ENCODE results near the gene CLCF1.

The CLCF1 gene

GRCh38 chr11:67390947-67391303, 17.5 kb upstream of the CLCF1 start:
- H3K4me1 ChIP-seq (ENCODE audit: control insufficient read depth, insufficient read depth, low read length) = peaks cover 6% of the 10 kb centered on the region
- H3K9me3 ChIP-seq (ENCODE audit: control insufficient read depth, low read length) = no peaks in the 10 kb centered on the region
- H3K27me3 ChIP-seq (replicated peaks; ENCODE audit: control insufficient read depth, insufficient read depth, low read length) = no peaks in the 10 kb centered on the region
- no peaks in the 10 kb centered on the region for H3K36me3 ChIP-seq (ENCODE audit: control insufficient read depth, insufficient read depth, low read length, severe bottlenecking)
- H3K9ac ChIP-seq (ENCODE audit: low read length) = peak overlapping the region; percentile 90
- peak overlapping the region; percentile 94 for H3K4me3 ChIP-seq (ENCODE audit: low read length)
- DNase-seq (ENCODE audit: low read depth) = no peak

- Histone ChIP-seq H3K27me3 (replicated peaks; ENCODE audit: control insufficient read depth, insufficient read depth, low read length) (no peaks in the 10 kb centered on the region), H3K4me1 (ENCODE audit: control insufficient read depth, insufficient read depth, low read length) (peaks cover 15% of the 10 kb centered on the region), H3K9me3 (ENCODE audit: control insufficient read depth, low read length) (no peaks in the 10 kb centered on the region), H3K4me3 (ENCODE audit: low read length) (no peak overlapping the region), H3K36me3 (ENCODE audit: control insufficient read depth, insufficient read depth, low read length, severe bottlenecking) (no peaks in the 10 kb centered on the region), H3K9ac (ENCODE audit: low read length) (no peak overlapping the region)
- peak; percentile 59 for DNase-seq (ENCODE audit: low read depth)
Observed at GRCh38 chr11:67389477-67389876, 16.1 kb upstream of the CLCF1 start.

GRCh38 chr11:67387518-67387917, 14.1 kb upstream of the CLCF1 start:
- DNase-seq (ENCODE audit: low read depth) = no peak
- H3K9ac ChIP-seq (ENCODE audit: low read length) = no peak overlapping the region
- H3K4me3 ChIP-seq (ENCODE audit: low read length) = no peak overlapping the region
- no peaks in the 10 kb centered on the region for H3K9me3 ChIP-seq (ENCODE audit: control insufficient read depth, low read length)
- no peaks in the 10 kb centered on the region for H3K27me3 ChIP-seq (replicated peaks; ENCODE audit: control insufficient read depth, insufficient read depth, low read length)
- H3K36me3 ChIP-seq (ENCODE audit: control insufficient read depth, insufficient read depth, low read length, severe bottlenecking) = no peaks in the 10 kb centered on the region
- H3K4me1 ChIP-seq (ENCODE audit: control insufficient read depth, insufficient read depth, low read length) = peaks cover 14% of the 10 kb centered on the region

GRCh38 chr11:67387069-67387468, 13.7 kb upstream of the CLCF1 start:
- no peaks in the 10 kb centered on the region for H3K27me3 ChIP-seq (replicated peaks; ENCODE audit: control insufficient read depth, insufficient read depth, low read length)
- no peak overlapping the region for H3K4me3 ChIP-seq (ENCODE audit: low read length)
- H3K9me3 ChIP-seq (ENCODE audit: control insufficient read depth, low read length) = no peaks in the 10 kb centered on the region
- no peak for DNase-seq (ENCODE audit: low read depth)
- peaks cover 10% of the 10 kb centered on the region for H3K4me1 ChIP-seq (ENCODE audit: control insufficient read depth, insufficient read depth, low read length)
- no peaks in the 10 kb centered on the region for H3K36me3 ChIP-seq (ENCODE audit: control insufficient read depth, insufficient read depth, low read length, severe bottlenecking)
- no peak overlapping the region for H3K9ac ChIP-seq (ENCODE audit: low read length)

GRCh38 chr11:67384851-67385366, 11.5 kb upstream of the CLCF1 start:
- Histone ChIP-seq H3K4me1 (ENCODE audit: control insufficient read depth, insufficient read depth, low read length) (peaks cover 10% of the 10 kb centered on the region), H3K4me3 (ENCODE audit: low read length) (no peak overlapping the region), H3K27me3 (replicated peaks; ENCODE audit: control insufficient read depth, insufficient read depth, low read length) (no peaks in the 10 kb centered on the region), H3K9me3 (ENCODE audit: control insufficient read depth, low read length) (no peaks in the 10 kb centered on the region), H3K36me3 (ENCODE audit: control insufficient read depth, insufficient read depth, low read length, severe bottlenecking) (no peaks in the 10 kb centered on the region), H3K9ac (ENCODE audit: low read length) (no peak overlapping the region)
- peak; percentile 44 for DNase-seq (ENCODE audit: low read depth)

GRCh38 chr11:67382276-67383136, 9.1 kb upstream of the CLCF1 start:
- Histone ChIP-seq H3K27me3 (replicated peaks; ENCODE audit: control insufficient read depth, insufficient read depth, low read length) (no peaks in the 10 kb centered on the region), H3K4me3 (ENCODE audit: low read length) (no peak overlapping the region), H3K36me3 (ENCODE audit: control insufficient read depth, insufficient read depth, low read length, severe bottlenecking) (no peaks in the 10 kb centered on the region), H3K4me1 (ENCODE audit: control insufficient read depth, insufficient read depth, low read length) (peaks cover 23% of the 10 kb centered on the region), H3K9me3 (ENCODE audit: control insufficient read depth, low read length) (no peaks in the 10 kb centered on the region), H3K9ac (ENCODE audit: low read length) (peak overlapping the region; percentile 16)
- DNase-seq (ENCODE audit: low read depth) = peak; percentile 91

- Histone ChIP-seq H3K27me3 (replicated peaks; ENCODE audit: control insufficient read depth, insufficient read depth, low read length) (no peaks in the 10 kb centered on the region), H3K4me3 (ENCODE audit: low read length) (no peak overlapping the region)
- DNase-seq (ENCODE audit: low read depth) = no peak
Observed at GRCh38 chr11:67381244-67381972, 8.0 kb upstream of the CLCF1 start.

GRCh38 chr11:67379061-67380058, 6.0 kb upstream of the CLCF1 start:
- Histone ChIP-seq H3K9me3 (ENCODE audit: control insufficient read depth, low read length) (no peaks in the 10 kb centered on the region), H3K36me3 (ENCODE audit: control insufficient read depth, insufficient read depth, low read length, severe bottlenecking) (no peaks in the 10 kb centered on the region), H3K4me1 (ENCODE audit: control insufficient read depth, insufficient read depth, low read length) (peaks cover 21% of the 10 kb centered on the region), H3K4me3 (ENCODE audit: low read length) (no peak overlapping the region), H3K9ac (ENCODE audit: low read length) (peak overlapping the region; percentile 74), H3K27me3 (replicated peaks; ENCODE audit: control insufficient read depth, insufficient read depth, low read length) (no peaks in the 10 kb centered on the region)
- peak; percentile 80 for DNase-seq (ENCODE audit: low read depth)

More at GRCh38 chr11:67381244-67381972, 8.0 kb upstream of the CLCF1 start:
- Histone ChIP-seq H3K9me3 (ENCODE audit: control insufficient read depth, low read length) (no peaks in the 10 kb centered on the region), H3K4me1 (ENCODE audit: control insufficient read depth, insufficient read depth, low read length) (peaks cover 23% of the 10 kb centered on the region), H3K9ac (ENCODE audit: low read length) (no peak overlapping the region), H3K36me3 (ENCODE audit: control insufficient read depth, insufficient read depth, low read length, severe bottlenecking) (no peaks in the 10 kb centered on the region)

GRCh38 chr11:67378544-67378943, 5.1 kb upstream of the CLCF1 start:
- no peak for DNase-seq (ENCODE audit: low read depth)
- Histone ChIP-seq H3K9ac (ENCODE audit: low read length) (peak overlapping the region; percentile 74), H3K4me1 (ENCODE audit: control insufficient read depth, insufficient read depth, low read length) (peaks cover 24% of the 10 kb centered on the region), H3K4me3 (ENCODE audit: low read length) (no peak overlapping the region), H3K36me3 (ENCODE audit: control insufficient read depth, insufficient read depth, low read length, severe bottlenecking) (no peaks in the 10 kb centered on the region), H3K9me3 (ENCODE audit: control insufficient read depth, low read length) (no peaks in the 10 kb centered on the region), H3K27me3 (replicated peaks; ENCODE audit: control insufficient read depth, insufficient read depth, low read length) (no peaks in the 10 kb centered on the region)

- Histone ChIP-seq H3K27me3 (replicated peaks; ENCODE audit: control insufficient read depth, insufficient read depth, low read length) (no peaks in the 10 kb centered on the region), H3K9me3 (ENCODE audit: control insufficient read depth, low read length) (no peaks in the 10 kb centered on the region), H3K4me3 (ENCODE audit: low read length) (no peak overlapping the region), H3K4me1 (ENCODE audit: control insufficient read depth, insufficient read depth, low read length) (peaks cover 24% of the 10 kb centered on the region), H3K9ac (ENCODE audit: low read length) (no peak overlapping the region), H3K36me3 (ENCODE audit: control insufficient read depth, insufficient read depth, low read length, severe bottlenecking) (no peaks in the 10 kb centered on the region)
- no peak for DNase-seq (ENCODE audit: low read depth)
Observed at GRCh38 chr11:67376873-67377808, 3.7 kb upstream of the CLCF1 start.

Measured in adipocyte (in vitro differentiated cells).